GM19438 (cell line): ENCODE measurements around the gene RASL10B.

Source experiments
- ATAC-seq: cut with Tn5 transposase; IDR thresholded peaks from one replicate; pipeline ENCODE4 v1.9.1; 2021; ENCODE audit warnings: low read depth; ENCODE audit not compliant: unreplicated experiment

The RASL10B gene

DNA sequence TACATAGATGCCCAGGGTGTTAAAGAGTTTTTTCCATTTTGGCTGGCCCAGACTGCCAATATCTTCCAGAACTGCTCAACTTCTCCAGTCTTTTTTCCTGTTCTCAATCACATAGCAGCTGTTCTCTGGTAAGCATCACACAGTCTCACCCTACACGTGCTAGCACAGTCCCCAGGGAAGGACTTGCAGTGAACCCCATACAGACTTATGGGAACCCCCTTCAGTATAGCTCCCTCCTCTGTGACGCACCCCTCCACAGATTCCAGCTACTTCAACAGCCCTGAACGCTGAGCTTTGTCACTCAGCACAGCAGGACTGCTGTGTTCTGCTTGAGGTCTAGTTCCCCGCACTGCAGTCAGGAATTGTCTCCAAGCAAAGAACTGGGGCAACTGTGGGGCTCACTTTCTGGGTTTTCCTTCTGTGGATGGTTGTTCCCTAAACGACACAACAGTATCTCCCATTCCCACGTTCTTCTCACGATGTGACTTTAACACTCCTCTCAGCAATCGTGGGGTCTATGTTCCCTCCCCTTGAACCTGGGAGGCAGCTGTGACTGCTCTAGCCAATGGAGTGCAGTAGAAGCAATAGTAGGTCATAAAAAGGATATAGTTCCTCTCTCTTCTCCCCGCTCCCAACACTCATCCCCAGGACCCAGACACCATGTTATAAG, 60.4 kb downstream of the RASL10B start:
- ATAC-seq = no peak
